Measurements from ENCODE around the gene OTOP1. TPM values are rescaled to one million over a fixed set of nuclear protein-coding genes. Genes with fewer than 3 reads are reported as not detected.

Gene OTOP1
- total RNA-seq (2021; ENCODE audit: unreplicated experiment) (not detected), Bru-seq, nascent RNA (percentile 3 among the genes with signal in this experiment), BruChase-seq, experiment 1, labeled RNA remaining after a 2-hour chase (not detected), BruChase-seq, experiment 2, labeled RNA remaining after a 6-hour chase (percentile 3 among the genes with signal in this experiment)
- polyA plus RNA-seq (2012; ENCODE audit: insufficient read length) = not detected
- long read RNA-seq = 0 reads

GRCh38 chr4:4226606-4227438 is at the start of gene OTOP1:
TSS of gene OTOP1 (minus strand) at chr4:4226929. CDS start at chr4:4226864, 65 bp downstream.
- intact Hi-C loops (cut with micrococcal nuclease; ENCODE audit: unreplicated experiment) = no loop called here
- Histone ChIP-seq H3K4me3 (ENCODE audit: low read depth in 2 of 2, low read length in 2 of 2) (no peak within 1 kb of the TSS), H3K27me3 (ENCODE audit: control insufficient read depth, insufficient read depth, low read length) (no peaks in the 10 kb centered on the region), H3K27ac (ENCODE audit: low read length) (no peak within 1 kb of the TSS), H3K9me3 (ENCODE audit: control insufficient read depth, insufficient read depth, low read depth, low read length) (no peaks in the 10 kb centered on the region), H3K36me3 (ENCODE audit: control insufficient read depth, insufficient read depth, low read length) (no peaks in the 10 kb centered on the region), H3K4me1 (ENCODE audit: control insufficient read depth, insufficient read depth, low read length) (no peaks in the 10 kb centered on the region)
- in situ Hi-C loops (cut with HindIII; ENCODE audit: low pct_unique_long_range_greater_than_20kb, low sequenced_read_pairs) = no loop called here
- ChIA-PET CTCF (no interaction called here), POLR2A (no interaction called here)
- ATAC-seq = no peak
- TF ChIP-seq POLR2AphosphoS5 (IDR thresholded peaks at IDR 0.05; ENCODE audit: low read depth, low read length) (no peak), TCF7L2 (IDR thresholded peaks at IDR 0.05; ENCODE audit: low read depth, low read length) (no peak), SIN3A (IDR thresholded peaks at IDR 0.05; ENCODE audit: borderline replicate concordance, insufficient read depth, low read depth, low read length) (no peak), CTCF (IDR thresholded peaks at IDR 0.05) (no peak), REST (IDR thresholded peaks at IDR 0.05; ENCODE audit: insufficient read depth in 1 of 2, low read depth in 2 of 2, low read length in 1 of 2) (no peak)
- DNase-seq (ENCODE audit: low read depth, low spot score) = no peak
- BruUV-seq (replicated peaks) = no TSS peak

- ChIA-PET POLR2A (no interaction called here), CTCF (no interaction called here)
- H3K36me3 ChIP-seq (ENCODE audit: control insufficient read depth, insufficient read depth, low read length) = peaks cover 11% of the 10 kb centered on the region
- in situ Hi-C loops (cut with HindIII; ENCODE audit: low pct_unique_long_range_greater_than_20kb, low sequenced_read_pairs) = no loop called here
- H3K9me3 ChIP-seq (ENCODE audit: control insufficient read depth, insufficient read depth, low read depth, low read length) = no peaks in the 10 kb centered on the region
- DNase-seq (ENCODE audit: low read depth, low spot score) = no peak
- no TSS peak for BruUV-seq (replicated peaks)
- intact Hi-C loops (cut with micrococcal nuclease; ENCODE audit: unreplicated experiment) = no loop called here
- no peak overlapping the region for H3K4me3 ChIP-seq (ENCODE audit: low read depth in 2 of 2, low read length in 2 of 2)
- no peaks in the 10 kb centered on the region for H3K4me1 ChIP-seq (ENCODE audit: control insufficient read depth, insufficient read depth, low read length)
- no peak for ATAC-seq
- H3K27me3 ChIP-seq (ENCODE audit: control insufficient read depth, insufficient read depth, low read length) = no peaks in the 10 kb centered on the region
- TF ChIP-seq TCF7L2 (IDR thresholded peaks at IDR 0.05; ENCODE audit: low read depth, low read length) (no peak), SIN3A (IDR thresholded peaks at IDR 0.05; ENCODE audit: borderline replicate concordance, insufficient read depth, low read depth, low read length) (no peak), POLR2AphosphoS5 (IDR thresholded peaks at IDR 0.05; ENCODE audit: low read depth, low read length) (no peak), REST (IDR thresholded peaks at IDR 0.05; ENCODE audit: insufficient read depth in 1 of 2, low read depth in 2 of 2, low read length in 1 of 2) (no peak), CTCF (IDR thresholded peaks at IDR 0.05) (no peak)
- no peak overlapping the region for H3K27ac ChIP-seq (ENCODE audit: low read length)
Observed at GRCh38 chr4:4274226-4274625, 47.5 kb upstream of the OTOP1 start.
